Measurements from ENCODE around the gene RASGRF2.

DNA sequence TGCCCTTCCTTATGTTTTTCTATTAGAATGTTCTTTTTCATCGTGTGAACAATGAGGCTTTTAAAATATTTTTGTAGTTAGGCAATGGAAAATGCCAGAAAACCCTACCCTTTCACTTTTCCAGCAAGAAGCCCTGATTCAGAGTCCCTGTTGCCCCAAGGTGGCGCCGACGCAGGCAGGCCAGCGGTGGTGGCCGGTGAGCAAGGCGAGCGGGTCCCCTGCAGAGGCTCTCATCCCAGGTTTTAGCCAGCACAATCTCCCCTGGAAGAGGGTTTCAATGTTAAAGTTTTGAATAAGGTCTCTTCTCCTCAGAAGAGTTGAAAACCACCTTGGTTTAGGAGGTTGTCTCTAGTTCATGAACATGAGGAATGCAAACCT lies 232.2 kb downstream of the RASGRF2 start:
- TF ChIP-seq, protein P1, sequence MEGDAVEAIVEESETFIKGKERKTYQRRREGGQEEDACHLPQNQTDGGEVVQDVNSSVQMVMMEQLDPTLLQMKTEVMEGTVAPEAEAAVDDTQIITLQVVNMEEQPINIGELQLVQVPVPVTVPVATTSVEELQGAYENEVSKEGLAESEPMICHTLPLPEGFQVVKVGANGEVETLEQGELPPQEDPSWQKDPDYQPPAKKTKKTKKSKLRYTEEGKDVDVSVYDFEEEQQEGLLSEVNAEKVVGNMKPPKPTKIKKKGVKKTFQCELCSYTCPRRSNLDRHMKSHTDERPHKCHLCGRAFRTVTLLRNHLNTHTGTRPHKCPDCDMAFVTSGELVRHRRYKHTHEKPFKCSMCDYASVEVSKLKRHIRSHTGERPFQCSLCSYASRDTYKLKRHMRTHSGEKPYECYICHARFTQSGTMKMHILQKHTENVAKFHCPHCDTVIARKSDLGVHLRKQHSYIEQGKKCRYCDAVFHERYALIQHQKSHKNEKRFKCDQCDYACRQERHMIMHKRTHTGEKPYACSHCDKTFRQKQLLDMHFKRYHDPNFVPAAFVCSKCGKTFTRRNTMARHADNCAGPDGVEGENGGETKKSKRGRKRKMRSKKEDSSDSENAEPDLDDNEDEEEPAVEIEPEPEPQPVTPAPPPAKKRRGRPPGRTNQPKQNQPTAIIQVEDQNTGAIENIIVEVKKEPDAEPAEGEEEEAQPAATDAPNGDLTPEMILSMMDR (conservative IDR thresholded peaks at IDR 0.05) = no peak
- no peak for TF ChIP-seq EZH2 (IDR thresholded peaks at IDR 0.05; ENCODE audit: low read depth)
